GM19463 (cell line): ENCODE measurements around the gene STK32C.

Experiments
- ATAC-seq: cut with Tn5 transposase; IDR thresholded peaks from one replicate; pipeline ENCODE4 v1.9.1; 2021; ENCODE audit warnings: mild to moderate bottlenecking, moderate library complexity; ENCODE audit not compliant: unreplicated experiment

Gene STK32C

DNA sequence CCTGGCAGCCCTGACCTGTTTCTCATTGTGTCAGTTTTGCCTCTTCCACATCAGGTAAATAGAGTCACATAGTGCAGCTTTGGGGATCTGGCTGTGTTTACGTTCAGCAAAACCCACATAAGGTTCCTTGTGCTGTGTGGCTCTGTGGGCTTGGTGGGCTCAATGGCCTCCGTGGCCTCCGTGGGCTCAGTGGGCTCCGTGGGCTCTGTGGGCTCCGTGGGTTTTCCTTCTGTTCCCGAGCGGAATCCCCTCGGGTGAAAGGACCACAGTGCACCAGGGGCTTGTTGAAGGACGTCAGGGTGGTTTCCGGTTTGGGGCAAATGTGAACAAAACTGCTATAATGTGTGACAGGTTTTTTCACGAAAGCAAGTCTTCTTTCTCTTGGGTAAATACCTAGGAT is 133.5 kb downstream of the STK32C start:
- ATAC-seq: no peak

GRCh38 chr10:132173185-132173584 is 134.6 kb downstream of the STK32C start:
- no peak for ATAC-seq

DNA sequence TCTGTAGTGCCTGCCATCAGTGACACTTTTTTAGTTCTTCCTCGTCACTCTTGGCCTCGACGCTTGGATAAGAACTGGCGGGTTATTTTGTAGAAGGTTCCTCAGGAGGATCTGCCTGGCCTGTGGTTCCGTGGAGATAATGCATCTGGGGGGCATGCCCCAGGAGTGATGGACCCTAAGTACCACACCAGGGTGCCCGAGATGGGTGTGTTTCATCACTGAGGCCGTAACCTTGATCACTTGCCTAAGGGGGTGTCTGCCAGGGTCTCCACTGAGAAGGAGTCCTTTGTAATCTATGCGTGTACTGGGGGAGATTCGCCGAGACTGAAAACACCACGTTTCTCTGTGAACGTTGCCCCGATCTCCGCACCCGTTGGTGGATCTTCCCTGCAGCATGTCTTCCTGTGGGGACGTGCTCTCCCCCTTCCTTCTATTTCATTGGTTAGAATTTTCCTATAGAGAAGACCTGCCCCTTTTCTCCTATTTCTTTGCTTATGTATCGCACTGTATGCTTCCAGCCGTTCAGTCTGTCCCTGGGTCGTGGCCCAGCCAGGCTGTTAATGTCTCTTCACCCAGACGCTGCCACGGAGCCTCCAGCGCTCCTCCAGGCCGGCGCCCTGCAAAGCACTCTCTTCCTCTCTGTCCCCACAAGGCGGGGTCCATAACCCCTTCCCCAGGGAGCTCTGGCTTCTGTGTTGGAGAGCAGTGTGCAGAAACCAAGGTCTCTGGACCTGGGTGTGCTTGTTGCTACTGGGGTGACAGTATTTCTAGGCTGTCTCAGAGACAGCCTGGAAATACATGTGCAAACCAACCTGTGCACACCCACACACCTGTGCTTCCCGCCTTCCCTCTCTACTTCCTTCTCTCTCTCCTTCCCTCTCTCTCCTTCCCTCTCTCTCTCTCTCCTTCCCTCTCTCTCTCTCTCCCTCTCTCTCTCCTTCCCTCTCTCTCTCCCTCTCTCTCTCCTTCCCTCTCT is 135.4 kb downstream of the STK32C start:
- ATAC-seq: no peak

- ATAC-seq: no peak
Observed at GRCh38 chr10:132170561-132171361, 137.0 kb downstream of the STK32C start.

GRCh38 chr10:132169766-132170560 is 137.8 kb downstream of the STK32C start:
- ATAC-seq: no peak

DNA sequence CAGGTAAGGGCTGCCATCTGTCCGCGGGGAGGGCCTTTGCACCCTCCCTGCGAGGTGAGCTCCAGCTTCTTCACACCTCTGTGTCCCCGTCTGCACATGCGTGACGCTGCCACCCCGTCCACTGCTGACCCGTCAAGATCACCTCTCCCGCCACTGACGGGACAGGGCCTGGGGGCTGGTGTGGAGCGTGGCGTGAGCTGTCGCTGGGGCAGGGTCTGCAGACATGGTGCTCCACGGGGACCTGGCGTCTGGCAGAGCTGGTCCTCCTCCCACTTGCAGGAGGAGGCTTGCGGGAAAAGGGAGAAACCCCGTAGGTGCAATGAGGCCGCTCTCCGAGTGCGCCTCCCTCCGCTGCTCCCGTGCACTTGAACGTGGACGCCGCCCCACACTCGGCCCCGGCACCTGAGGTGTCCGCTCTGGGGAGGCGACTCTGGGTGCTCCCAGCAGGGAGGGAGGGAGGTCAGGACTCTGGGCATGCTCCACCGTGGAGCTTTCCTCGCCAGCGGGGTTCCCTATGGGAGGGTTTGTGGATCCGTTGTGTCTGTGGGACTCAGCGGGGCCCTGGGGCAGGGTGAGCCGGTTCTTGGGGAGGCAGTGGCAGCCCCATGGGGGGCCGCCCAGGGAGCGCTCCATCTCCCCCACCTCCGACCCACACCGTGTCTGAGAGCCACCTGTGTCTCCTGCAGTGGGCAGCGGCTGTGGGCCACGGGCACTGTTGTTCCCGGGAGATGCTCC is 138.6 kb downstream of the STK32C start:
- no peak for ATAC-seq

GRCh38 chr10:132168571-132169030 is 139.1 kb downstream of the STK32C start:
- ATAC-seq: no peak

DNA sequence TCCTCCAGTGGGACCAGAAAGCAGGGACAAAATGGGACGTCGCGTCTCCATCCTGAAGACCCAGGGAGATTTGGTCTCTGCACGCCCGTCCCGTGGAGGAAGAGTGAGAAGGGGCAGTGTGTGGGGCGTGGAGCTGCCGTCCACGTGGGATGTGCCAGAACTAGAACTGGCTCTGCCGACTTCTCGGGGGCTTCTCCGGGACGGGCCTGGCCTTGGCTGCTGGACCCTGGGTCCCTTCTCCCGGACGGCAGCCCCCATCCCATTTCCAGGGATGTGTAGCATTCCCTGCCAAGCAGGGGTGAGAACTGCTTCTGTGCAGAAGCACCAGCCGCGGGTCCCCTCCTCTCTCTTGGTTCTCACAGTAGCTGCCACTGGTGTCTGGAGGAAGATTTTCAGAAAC is 139.8 kb downstream of the STK32C start:
- no peak for ATAC-seq

DNA sequence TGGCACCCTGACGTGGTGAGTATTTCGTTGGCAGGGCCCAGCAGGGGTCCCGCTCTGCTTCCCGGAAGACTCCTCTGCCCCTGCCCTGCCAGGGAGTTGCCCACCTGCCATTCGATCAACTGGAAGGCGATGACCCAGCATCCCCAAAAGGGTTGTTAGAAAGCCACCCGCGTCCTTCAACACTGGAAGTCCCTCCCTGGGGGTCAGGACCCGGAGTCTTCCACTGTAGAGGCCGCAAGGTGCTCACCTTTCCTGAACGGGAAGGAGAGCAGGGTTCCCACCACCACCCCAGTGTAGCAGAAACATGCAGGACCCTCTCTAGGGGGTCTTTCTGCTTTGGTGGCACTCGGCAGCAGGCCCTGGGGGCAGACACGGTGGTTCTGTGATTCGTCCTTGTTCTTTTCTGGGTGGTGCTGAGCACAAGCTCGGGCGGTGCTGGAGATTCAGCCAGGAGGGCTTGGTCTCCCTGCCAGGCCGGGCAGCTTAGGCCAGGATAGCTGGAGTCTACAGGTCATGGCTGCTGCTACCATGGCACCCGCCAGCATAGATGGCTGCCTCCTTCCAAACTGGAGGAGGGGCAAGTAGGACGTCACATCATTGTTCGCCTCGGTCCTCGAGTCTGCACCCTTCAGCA is 140.6 kb downstream of the STK32C start:
- ATAC-seq: no peak

- ATAC-seq: no peak
Observed at GRCh38 chr10:132166216-132166950, 141.4 kb downstream of the STK32C start.

DNA sequence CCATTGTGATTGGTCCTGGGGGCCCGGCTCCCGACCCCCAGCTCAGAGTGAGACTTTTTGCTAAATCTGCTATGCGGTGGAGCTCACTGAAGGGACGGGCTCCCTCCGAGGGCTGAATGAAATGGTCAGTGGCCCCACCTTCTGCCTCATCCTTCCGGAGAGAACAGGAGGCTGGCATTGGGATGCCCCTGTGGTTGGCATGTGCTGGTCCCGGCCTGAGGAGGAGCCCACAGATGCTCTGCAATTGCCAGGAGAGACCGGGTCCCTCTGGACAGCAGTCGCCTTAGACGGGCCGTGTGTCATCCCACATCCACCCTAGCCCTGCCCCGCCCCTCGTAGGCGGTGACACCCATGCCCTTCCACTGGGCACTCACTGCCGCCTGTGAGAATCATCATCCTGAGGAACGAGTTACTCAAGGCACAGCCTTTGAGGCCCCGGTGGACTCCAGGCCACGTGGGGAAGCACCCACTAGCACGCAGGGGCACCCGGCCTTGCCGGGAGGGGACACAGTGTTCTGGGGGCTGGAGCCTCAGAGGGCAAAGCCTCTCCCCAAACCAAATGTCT is 142.3 kb downstream of the STK32C start:
- no peak for ATAC-seq

DNA sequence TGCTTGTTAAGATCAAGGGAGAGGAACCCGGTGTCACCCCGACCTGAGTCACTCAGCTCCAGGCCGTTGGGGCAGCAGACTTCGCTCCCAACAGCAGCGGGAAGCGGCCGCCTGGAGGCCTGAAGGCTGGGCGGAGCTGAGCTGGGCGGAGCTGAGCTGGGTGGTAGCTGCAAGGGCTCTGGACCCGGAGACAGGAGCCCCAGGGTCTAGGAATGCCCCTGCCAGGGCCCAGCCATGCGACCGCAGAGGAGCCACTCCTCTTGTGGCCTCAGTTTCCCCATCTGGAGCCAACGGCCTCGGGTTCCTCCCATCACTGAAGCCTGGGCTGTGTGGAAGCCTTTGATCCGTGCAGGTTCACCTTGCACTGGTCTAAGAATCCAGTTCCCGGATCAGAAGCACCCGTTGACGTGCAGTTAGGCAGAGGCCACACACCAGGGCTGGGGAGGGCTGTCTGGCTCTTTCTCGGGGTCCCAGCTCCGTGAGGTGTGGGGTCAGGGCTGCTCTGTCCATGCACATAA is 142.9 kb downstream of the STK32C start:
- no peak for ATAC-seq

DNA sequence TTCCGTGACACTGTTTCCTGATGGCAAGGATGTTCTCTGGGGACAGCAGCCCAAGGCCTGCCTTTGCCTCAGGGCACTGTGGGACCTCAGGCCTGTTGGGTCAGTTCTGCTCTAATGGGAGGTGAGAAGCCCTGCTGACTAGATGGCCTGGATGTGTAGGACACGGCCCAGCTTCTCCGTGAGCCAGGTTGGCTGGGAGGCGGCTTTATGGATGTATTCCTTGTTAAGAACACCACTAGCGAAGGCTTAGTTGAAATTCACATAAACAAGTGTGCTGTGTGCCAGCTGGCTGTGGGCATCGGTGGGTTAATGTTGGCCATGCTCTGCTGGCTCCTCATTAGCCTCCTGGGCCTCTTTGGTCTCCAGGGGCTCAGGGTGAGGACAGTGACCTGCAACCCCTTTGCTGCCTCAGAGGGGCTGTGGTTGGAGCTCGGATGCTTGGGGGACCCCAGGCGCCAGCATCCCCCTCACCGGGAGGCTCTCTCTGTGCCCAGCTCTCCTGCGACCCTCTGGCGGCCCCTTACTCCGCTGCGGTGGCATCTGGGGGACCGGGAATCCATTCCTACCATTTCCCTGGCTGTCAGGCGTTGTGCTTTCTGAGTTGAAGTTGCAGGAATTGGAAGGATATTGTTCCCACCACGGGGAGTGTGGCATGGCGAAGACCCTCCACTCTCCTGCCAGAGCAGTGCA is 143.8 kb downstream of the STK32C start:
- no peak for ATAC-seq

DNA sequence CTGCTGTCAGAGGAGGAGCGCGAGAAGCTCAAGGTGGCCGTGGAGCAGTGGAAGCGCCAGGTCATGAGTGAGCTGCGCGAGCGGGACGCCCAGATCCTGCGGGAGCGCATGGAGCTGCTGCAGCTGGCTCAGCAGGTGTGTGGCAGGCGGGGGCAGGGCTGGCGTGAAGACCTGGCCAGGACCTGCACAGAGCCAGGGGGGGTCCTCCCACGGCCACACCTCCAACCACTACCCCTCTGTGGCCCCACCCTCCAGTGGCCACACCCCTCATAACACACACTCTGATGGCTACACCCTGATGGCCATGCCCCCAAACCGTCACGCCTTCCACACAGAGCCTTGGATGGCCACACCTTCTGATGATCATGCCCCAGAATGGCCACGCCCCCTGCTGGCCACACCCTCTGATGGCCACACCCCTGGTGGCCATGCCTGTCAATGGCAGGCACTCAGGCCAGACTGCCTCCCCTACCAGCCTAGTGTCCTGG is 144.4 kb downstream of the STK32C start:
- peak; percentile 60 for ATAC-seq

- ATAC-seq: no peak
Observed at GRCh38 chr10:132162590-132163277, 145.0 kb downstream of the STK32C start.

DNA sequence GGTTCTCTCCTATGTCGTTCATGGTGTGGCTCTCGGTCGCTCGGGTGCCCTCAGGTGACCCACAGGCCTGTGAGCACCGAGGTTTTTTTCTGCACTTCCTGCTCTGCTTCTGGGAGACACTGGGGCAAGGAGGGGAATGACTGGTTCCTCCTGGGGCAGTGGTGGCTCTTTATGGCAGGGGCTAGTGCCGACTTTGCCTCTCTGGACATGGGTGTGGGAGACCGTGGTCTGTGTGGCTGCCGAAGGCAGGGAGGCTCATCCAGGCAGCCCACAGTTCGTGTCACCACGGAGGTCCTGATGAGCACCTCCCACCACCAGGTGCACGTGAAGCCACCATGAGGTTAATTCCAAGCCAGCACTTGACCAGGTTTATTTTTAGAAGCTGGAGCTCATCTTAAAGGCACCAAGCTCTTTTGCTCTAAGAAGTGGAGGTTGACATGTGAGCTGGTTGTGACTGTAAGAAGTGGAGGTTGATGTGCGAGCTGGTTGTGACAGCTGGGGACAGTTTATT is 145.7 kb downstream of the STK32C start:
- ATAC-seq: peak; percentile 38
